K562 (cell line): ENCODE measurements around the gene BHLHE40. TPM values are rescaled to one million over a fixed set of nuclear protein-coding genes. Genes with fewer than 3 reads are reported as not detected.
A peak's percentile ranks its signal among the peaks of the same experiment; 100 is the strongest.

ENCODE experiments used
- ESRRA ChIP-seq: fragments of 450-650 bp; IDR thresholded peaks from 2 replicates; pipeline ENCODE4 v1.6.1; 2014; ENCODE audit warnings: low read depth, mild to moderate bottlenecking, moderate library complexity, borderline replicate concordance
- ETV6 ChIP-seq, 3 experiments: fragments of 150-350 bp in 1 of 3; sonication (generic) in 1 of 3; formaldehyde crosslinking in 1 of 3; IDR thresholded peaks; 2 replicates each; pipeline versions ENCODE4 v1.6.1 to v1.8.0; 2014 to 2022; ENCODE audit warnings: borderline replicate concordance in 2 of 3, low read depth in 2 of 3, antibody characterized with exemption in 1 of 3, low read length in 1 of 3, mild to moderate bottlenecking in 1 of 3, missing genetic modification reagents in 1 of 3
- RAD21 ChIP-seq, 2 experiments: fragments of 250-450 bp in 1 of 2; fragments of 450-650 bp in 1 of 2; sonication (Bioruptor Pico) in 1 of 2; formaldehyde crosslinking in 1 of 2; IDR thresholded peaks in 1 of 2; conservative IDR thresholded peaks in 1 of 2; 2 replicates each; pipeline versions ENCODE4 v1.4.0 to v1.8.0; 2020 to 2022; ENCODE audit warnings: mild to moderate bottlenecking in 2 of 2, moderate library complexity in 1 of 2
- ZNF217 ChIP-seq: sonication (generic); formaldehyde crosslinking; IDR thresholded peaks from 2 replicates; pipeline ENCODE4 v1.8.0; 2022; ENCODE audit warnings: mild to moderate bottlenecking, missing genetic modification reagents
- polyA plus RNA-seq, 8 experiments: library from polyadenylated mRNA; depleted of rRNA in 4 of 8; stranded (reverse) in 5 of 8; unstranded in 3 of 8; fragments of >200 nt; fragmentation: Nextera tagmentation in 2 of 8; fragmentation: Illumina TruSeq in 1 of 8; extraction: Ambion mirVana in 2 of 8; extraction: Trizol in 1 of 8; gene quantifications; 2 replicates each; pipeline versions ENCODE4 v1.2.1 to v1.2.3, GENCODE V29; 2011 to 2014; ENCODE audit warnings: inconsistent platforms in 1 of 8, missing spikeins in 1 of 8
- total RNA-seq, 7 experiments: library from RNA; depleted of rRNA in 6 of 7; stranded (reverse); fragments of >200 nt in 6 of 7; fragmentation: Illumina TruSeq in 2 of 7; extraction: Trizol in 2 of 7; gene quantifications; 2 replicates each; pipeline versions ENCODE4 v1.2.1 to v1.2.3, GENCODE V29; 2011 to 2021; ENCODE audit warnings: low replicate concordance in 1 of 7
- TF ChIP-seq, protein P1 (sequence below), 2 experiments: fragments of 450-650 bp; conservative IDR thresholded peaks; 2 replicates each; pipeline ENCODE4 v1.6.1; 2017; ENCODE audit warnings: mild to moderate bottlenecking in 2 of 2, moderate library complexity in 2 of 2
- TF ChIP-seq, protein P2 (sequence below), 2 experiments: fragments of 250-450 bp in 1 of 2; fragments of 450-650 bp in 1 of 2; sonication (Bioruptor Pico) in 1 of 2; IDR thresholded peaks; 2 replicates each; pipeline versions ENCODE4 v1.6.1 to v1.8.0; 2016 to 2021; ENCODE audit warnings: mild to moderate bottlenecking in 2 of 2, moderate library complexity in 2 of 2, missing compliant biosample characterization in 1 of 2, missing genetic modification characterization in 1 of 2

The BHLHE40 gene
- total and polyA plus RNA-seq, 9 of the 15 experiments (the other 6 are each of a cell fraction or from before 2014, with no cell fraction given) = 12.0 to 83.9 (median 31.4) TPM

DNA sequence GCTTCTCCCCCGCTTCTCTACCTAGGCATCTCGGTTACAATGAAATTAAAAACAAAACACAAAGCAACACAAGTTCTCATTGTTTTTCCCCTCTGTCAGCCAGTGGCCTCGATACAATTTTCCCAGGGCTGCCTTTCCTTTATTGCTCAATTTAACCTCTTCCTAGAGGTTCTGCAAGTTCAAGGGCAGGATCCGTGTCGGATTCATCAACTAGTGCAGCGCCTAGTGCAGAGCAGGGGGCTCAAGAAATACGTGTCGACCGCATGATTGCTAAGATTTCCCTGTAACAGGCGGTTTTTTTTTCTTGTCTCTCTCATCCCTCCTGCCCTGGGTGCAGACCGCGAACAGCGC is 1.4 kb upstream of the BHLHE40 start (continued):
- TF ChIP-seq RAD21 (CRISPR knock-in tag; conservative IDR thresholded peaks at IDR 0.05 in 1 of 2, IDR thresholded peaks at IDR 0.05 in 1 of 2) (0 out of 4 replicates have a peak, but pooled peaks of 1 of the 2 experiments have one; percentile 2), ESRRA (no peak), ETV6 (IDR thresholded peaks at IDR 0.05; ENCODE audit: borderline replicate concordance in 1 of 2, low read depth in 2 of 2, low read length in 1 of 2) (no peak), ETV6 (CRISPR knock-in tag; IDR thresholded peaks at IDR 0.05; ENCODE audit: borderline replicate concordance) (peak; percentile 26; the same call in 1 of the 2 replicates), ZNF217 (CRISPR knock-in tag) (no peak)
- TF ChIP-seq, protein P1, sequence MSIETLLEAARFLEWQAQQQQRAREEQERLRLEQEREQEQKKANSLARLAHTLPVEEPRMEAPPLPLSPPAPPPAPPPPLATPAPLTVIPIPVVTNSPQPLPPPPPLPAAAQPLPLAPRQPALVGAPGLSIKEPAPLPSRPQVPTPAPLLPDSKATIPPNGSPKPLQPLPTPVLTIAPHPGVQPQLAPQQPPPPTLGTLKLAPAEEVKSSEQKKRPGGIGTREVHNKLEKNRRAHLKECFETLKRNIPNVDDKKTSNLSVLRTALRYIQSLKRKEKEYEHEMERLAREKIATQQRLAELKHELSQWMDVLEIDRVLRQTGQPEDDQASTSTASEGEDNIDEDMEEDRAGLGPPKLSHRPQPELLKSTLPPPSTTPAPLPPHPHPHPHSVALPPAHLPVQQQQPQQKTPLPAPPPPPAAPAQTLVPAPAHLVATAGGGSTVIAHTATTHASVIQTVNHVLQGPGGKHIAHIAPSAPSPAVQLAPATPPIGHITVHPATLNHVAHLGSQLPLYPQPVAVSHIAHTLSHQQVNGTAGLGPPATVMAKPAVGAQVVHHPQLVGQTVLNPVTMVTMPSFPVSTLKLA (conservative IDR thresholded peaks at IDR 0.05) = no peak
- TF ChIP-seq, protein P2, sequence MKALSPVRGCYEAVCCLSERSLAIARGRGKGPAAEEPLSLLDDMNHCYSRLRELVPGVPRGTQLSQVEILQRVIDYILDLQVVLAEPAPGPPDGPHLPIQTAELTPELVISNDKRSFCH (CRISPR knock-in tag; IDR thresholded peaks at IDR 0.05) = 0 out of 2 replicates have a peak, but pooled peaks have one; percentile 19
- TF ChIP-seq, protein P2 (tag; IDR thresholded peaks at IDR 0.05) = no peak
